NCI-H1092 (cell line): Measurements from ENCODE around the gene ERBB4.
"Not testable (repeated sequence)": the region's sequence is repeated elsewhere in the genome, so short reads cannot be mapped to it uniquely, and the experiment has no call there.

Source experiments
- DNase-seq: peaks from one replicate; lab custom pipeline; 2025; lab: John Stamatoyannopoulos, UW

Gene ERBB4

GRCh38 chr2:212226114-212226513 lies 312.5 kb downstream of the ERBB4 start:
- DNase-seq, result no peak

DNA sequence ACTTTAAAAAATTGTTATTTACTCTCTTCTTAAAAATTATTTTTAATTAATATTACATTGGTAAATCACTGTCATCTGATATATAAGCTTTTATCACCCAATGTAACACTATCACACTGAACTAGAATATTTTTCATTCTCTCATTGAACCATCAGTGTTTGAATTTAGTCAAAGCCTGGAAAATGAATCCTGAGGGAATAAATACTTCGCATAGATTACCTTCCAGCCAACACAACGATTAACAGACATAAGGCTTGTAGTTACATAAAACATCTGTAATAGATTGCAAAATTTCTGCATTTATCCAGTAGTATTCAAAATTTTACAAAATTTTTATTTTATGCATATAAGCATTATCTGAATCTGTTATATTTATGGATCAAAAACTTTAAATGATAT lies 314.9 kb downstream of the ERBB4 start:
- DNase-seq, result no peak

DNA sequence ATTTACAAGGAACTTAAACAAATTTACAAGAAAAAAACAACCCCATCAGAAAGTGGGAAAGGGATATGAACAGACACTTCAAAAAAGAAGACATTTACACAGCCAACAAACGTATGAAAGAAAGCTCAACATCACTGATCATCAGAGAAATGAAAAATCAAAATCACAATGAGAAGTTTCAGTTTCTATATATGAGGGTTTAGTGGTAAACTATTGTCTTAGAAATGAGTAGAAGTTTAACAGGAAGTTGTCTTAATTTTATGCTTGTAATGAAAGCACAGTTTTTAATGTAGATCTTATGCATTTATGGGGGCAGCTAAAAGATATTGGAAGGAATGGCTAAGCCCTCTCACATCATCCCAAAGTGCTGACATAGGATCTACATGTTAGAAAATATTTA lies 325.4 kb downstream of the ERBB4 start:
- no peak for DNase-seq

GRCh38 chr2:212208467-212208866 lies 330.1 kb downstream of the ERBB4 start:
- DNase-seq, result no peak

DNA sequence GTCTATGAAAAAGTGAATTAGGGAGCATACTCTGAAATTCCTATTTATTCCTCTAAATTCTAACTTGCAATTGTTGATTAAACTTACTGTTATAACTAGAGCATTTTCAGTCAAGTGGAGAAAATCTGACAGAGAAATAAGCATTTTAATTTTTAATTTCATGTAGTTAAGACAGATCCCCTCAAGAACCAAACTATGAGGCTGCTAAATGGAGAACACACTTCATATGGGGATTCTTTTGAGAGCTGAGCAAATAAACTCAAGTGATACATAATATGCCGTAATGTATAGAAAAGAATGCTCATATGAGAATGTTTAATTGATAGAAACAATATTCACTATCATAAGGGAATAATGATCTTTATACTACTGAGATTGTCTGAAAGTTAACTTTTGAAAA lies 340.8 kb downstream of the ERBB4 start:
- DNase-seq, result no peak

DNA sequence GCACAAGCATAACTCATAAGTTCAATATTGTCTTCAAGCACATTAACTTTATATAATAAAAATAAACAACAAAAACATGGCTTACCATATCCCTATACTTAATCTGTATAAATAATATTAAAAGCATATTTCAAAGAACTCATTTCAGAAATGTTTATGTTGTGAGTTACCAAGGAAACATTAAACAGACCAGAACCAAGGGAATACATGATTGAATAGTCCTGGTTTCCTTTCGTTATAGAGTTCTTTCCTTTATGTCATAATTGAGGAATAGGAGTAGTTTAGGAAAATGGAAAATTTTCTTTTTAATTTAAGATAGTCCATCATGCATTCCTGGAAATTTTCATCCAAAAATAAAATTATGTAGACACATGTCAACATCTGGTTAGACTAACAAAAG lies 343.0 kb downstream of the ERBB4 start:
- no peak for DNase-seq

DNA sequence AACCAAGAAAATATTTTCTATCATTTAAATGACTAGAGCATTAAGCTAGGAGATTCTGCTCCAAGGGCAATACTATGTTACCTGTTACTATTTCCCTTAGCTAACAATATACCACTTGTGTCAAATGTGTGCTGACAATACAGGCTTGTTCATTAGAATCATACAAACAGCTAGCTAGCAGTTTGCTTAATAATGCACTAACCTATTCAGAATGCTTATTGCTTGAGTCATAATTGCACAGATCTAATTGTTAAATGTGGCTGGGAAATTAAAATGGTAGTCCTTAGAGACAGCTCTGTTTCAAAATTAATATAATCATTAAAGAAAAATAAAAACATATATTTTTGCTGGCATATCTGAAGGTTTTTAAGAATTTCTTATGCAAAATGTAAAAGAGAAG lies 344.2 kb downstream of the ERBB4 start:
- no peak for DNase-seq

DNA sequence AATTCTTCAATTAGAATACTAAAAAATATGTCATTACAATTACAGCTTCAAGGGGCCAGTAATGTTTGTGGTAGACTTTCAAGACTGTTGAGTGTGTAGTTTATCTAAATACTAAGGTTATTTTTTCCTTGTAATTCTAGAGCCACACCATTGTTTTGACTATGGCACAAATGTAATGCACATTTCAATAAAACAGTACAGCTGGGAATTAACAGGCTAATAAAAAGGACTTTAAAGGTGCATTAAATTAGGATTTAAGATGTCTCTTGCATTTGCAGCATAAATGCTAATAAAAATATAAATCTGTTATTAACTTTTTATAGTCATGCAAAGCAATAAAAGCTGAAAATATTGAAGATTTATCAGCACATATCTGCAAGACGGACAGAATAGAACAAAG lies 344.8 kb downstream of the ERBB4 start:
- DNase-seq, result no peak

DNA sequence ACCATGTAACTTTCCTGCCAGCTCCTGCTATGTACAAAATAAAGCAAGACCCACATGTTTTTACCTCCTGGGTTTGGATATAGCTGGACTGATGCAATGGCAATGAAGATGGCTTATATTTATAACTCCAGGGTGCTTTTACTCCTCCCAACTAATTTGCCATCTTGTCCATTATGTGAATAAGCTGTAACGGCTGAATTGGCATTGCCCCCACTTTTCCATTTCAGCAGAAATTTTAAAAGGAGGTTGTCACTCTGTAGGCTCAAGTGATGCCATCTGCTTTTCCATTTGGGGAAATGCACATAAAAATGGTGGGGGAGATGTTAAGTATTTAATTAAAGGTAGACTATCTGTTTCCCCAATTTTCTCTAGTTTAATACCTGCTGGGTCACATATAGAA lies 345.5 kb downstream of the ERBB4 start:
- no peak for DNase-seq

GRCh38 chr2:212191438-212191837 lies 347.2 kb downstream of the ERBB4 start:
- DNase-seq, result not testable (repeated sequence)

DNA sequence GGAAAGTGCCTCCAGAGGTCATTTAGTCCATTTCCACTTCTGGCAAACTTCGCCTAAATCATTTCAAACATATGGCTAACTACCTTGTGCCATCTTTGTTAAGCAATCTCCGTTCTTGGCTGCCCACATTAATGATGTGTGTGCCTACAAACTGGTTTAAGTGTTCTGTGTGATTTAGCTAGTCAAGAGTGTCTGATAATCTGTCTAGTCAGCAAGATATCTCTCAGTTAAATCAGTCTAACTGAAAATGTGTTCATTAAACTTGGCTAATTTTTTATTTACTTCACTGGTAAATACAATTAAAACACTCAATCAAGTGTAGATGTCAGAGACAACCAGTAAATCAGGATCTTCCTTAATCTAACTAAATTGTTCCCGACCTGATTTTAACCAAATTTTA lies 352.4 kb downstream of the ERBB4 start:
- DNase-seq, result no peak

GRCh38 chr2:212181646-212182045 lies 357.0 kb downstream of the ERBB4 start:
- no peak for DNase-seq

- no peak for DNase-seq
Observed at GRCh38 chr2:212180408-212181083, 358.1 kb downstream of the ERBB4 start.

GRCh38 chr2:212177724-212178123 lies 360.9 kb downstream of the ERBB4 start:
- no peak for DNase-seq

- DNase-seq, result no peak
Observed at GRCh38 chr2:212176151-212176550, 362.5 kb downstream of the ERBB4 start.

- no peak for DNase-seq
Observed at GRCh38 chr2:212173756-212174510, 364.7 kb downstream of the ERBB4 start.

DNA sequence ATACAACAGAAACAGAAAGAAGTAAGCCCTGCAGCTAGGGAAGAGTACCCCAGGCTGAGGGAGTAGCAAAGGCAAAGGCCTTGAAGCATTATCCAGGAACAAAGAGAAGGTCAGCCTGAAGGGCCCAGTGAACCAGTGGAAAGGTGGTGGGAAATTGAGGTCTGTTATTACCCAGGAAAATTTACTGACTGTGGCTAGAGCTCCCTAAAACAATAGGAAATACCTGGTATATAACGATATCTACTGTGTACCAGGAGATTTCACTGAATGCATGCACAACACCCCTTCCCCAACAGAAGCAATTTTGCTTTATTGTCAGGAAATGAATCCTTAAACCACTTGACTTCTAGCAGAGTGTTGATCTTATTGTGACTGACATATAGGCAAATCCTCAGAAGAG lies 365.3 kb downstream of the ERBB4 start:
- DNase-seq, result no peak

GRCh38 chr2:212170382-212170781 lies 368.2 kb downstream of the ERBB4 start:
- no peak for DNase-seq

DNA sequence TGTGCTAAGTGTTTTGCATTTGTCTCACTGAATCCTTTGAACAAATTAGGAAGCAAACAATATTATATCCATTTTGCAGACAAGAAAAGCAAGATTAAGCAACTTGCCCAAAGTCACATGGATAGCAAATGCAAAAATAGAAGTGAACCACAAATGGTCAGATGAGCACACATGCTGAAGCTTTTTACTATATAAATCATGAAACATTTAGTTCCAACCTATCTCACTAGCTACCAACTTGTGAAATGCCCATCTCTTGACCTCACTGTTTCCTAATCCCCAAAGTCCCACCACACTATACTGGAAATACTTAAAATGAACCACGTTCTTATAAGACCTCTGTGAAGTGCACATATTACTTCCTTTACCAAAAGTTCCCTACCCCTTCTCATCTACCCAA lies 380.5 kb downstream of the ERBB4 start:
- DNase-seq, result no peak

DNA sequence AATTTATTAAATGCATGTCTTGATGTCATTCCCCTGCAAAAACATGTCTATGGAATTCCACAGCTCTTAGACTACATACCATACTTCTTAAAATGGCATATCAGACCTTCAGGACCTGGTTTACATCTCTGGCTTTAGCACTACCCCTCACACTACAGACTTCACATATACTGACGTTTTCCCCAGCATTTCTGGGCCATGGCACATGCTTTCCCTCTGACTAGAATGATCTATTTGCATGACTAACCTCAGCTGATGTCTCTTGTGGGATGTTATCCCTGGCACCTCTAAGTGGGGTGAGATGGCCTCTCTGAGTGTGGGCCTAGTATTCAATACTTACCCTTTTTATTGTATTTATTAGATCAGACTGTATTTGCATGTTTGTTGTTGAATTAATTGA lies 381.6 kb downstream of the ERBB4 start:
- no peak for DNase-seq

DNA sequence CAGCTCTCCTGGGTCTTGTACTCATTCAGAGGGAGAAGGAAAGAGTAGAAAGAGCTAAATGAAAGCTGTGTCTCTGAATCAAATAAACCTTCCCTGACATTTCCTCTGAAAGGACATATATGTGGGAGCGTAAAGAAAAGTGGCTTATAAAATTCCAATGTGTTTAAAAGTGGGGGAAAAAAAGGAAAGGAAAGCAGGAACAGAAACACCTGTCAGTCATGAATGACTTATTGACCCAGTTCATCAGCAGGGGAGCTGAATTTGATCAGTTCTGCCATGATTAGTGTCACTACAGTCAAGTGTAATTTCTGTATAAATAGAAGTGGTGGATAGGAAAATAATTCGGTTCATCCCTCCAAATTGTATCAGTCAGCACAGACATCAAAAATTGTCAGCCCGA lies 382.5 kb downstream of the ERBB4 start:
- DNase-seq, result no peak

GRCh38 chr2:212154477-212154878 lies 384.1 kb downstream of the ERBB4 start:
- DNase-seq, result no peak

DNA sequence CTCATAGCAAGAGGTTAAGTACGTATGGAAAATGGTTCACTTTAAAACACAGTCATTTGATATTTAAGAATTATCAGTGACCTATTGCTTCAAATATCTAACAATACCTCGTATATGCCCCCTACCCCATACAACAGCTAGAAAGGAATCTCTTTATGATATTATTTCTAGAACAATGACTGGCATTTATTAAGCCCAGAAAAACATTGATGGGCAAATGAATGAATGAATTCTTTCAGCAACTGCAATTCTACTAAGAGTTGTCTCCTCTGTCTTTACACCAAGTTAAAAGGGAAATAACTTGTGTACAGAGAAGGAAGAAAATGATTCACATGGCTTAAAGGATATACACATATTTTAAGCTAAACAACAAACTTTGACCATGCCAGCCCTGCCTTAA lies 384.7 kb downstream of the ERBB4 start:
- no peak for DNase-seq
